ENCODE data around the gene TMEM135.

DNA sequence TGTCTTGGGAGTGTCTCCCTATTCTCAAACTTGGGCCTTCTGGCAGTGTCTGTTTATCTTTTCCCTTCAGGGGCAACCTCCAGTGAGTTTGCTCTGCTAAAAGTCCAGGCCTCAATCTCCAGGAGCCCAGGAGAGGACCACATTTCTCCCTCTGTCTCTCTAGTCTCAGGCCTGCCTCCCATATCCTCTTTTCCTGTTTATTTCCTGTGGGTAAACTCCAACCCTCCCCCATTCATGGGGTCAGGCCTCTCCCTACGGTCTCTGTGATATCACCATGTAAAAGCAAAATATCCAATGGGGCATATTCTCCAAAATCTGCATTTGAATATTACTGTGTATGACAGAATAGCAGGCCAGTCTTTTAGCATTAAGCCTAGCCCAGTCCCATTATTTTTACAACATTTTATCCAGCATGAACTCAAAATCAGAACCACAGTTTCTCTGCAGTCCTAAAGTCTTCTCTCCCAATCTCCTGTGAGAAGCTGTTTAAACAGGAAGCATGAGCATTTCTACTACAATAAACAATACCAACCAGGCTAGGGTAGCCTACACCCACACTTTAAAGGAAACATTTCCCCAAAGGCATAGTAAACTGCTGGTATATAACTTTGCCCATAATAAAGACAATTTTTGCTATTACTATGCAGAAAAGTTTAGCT is 18.0 kb upstream of the TMEM135 start:
- TF ChIP-seq POLR2AphosphoS5 (IDR thresholded peaks at IDR 0.05; ENCODE audit: low read depth, low read length) = no peak
- no peak for TF ChIP-seq TAF1 (IDR thresholded peaks at IDR 0.05; ENCODE audit: borderline replicate concordance, low read depth, low read length)
